Progenitor cell of endocrine pancreas (in vitro differentiated cells): ENCODE measurements around the gene ZNF207. TPM values are rescaled to one million over a fixed set of nuclear protein-coding genes. Genes with fewer than 3 reads are reported as not detected.

Experiments
- DNase-seq: peaks from one replicate; pipeline ENCODE4 v3.0.0; 2021; ENCODE audit warnings: low spot score; ENCODE audit not compliant: unreplicated experiment
- H3K27ac Mint-ChIP-seq: 2 replicates; pipeline ENCODE4 v1.8.0; 2021; ENCODE audit warnings: mild to moderate bottlenecking, moderate library complexity, mixed read lengths
- H3K27me3 Mint-ChIP-seq: 2 replicates; pipeline ENCODE4 v1.8.0; 2021; ENCODE audit warnings: mixed read lengths
- H3K36me3 Mint-ChIP-seq: 2 replicates; pipeline ENCODE4 v1.8.0; 2022; ENCODE audit warnings: mixed read lengths; ENCODE audit not compliant: insufficient read depth
- H3K4me1 Mint-ChIP-seq: 2 replicates; pipeline ENCODE4 v1.8.0; 2021; ENCODE audit warnings: low read depth, mixed read lengths
- H3K4me3 Mint-ChIP-seq: 2 replicates; pipeline ENCODE4 v1.8.0; 2021; ENCODE audit warnings: low read depth, mild to moderate bottlenecking, moderate library complexity, mixed read lengths
- H3K9me3 Mint-ChIP-seq: 2 replicates; pipeline ENCODE4 v1.8.0; 2021; ENCODE audit warnings: low read depth, mixed read lengths
- long read RNA-seq: library from polyadenylated mRNA; unstranded; transcript quantifications from one replicate; pipeline ENCODE4 v2.0.0, GENCODE V29; 2020
- total RNA-seq: library from RNA; stranded (reverse); gene quantifications from 2 replicates; pipeline ENCODE4 v1.2.1, GENCODE V29; 2021
- TF ChIP-seq, protein P1 (sequence below): fragments of 200-600 bp; sonication (generic); IDR thresholded peaks from one replicate; pipeline ENCODE4 v1.5.0; 2021; ENCODE audit warnings: antibody characterized with exemption, mild to moderate bottlenecking; ENCODE audit not compliant: unreplicated experiment

ZNF207 gene
- 226 and 240 TPM in 2 replicates for total RNA-seq
- long read RNA-seq, full-length matches to known transcripts: 588 of 674 reads
- long read RNA-seq, partial matches to known transcripts: 33 of 674 reads
- long read RNA-seq, other reads (novel, unspliced or antisense): 53 of 674 reads

DNA sequence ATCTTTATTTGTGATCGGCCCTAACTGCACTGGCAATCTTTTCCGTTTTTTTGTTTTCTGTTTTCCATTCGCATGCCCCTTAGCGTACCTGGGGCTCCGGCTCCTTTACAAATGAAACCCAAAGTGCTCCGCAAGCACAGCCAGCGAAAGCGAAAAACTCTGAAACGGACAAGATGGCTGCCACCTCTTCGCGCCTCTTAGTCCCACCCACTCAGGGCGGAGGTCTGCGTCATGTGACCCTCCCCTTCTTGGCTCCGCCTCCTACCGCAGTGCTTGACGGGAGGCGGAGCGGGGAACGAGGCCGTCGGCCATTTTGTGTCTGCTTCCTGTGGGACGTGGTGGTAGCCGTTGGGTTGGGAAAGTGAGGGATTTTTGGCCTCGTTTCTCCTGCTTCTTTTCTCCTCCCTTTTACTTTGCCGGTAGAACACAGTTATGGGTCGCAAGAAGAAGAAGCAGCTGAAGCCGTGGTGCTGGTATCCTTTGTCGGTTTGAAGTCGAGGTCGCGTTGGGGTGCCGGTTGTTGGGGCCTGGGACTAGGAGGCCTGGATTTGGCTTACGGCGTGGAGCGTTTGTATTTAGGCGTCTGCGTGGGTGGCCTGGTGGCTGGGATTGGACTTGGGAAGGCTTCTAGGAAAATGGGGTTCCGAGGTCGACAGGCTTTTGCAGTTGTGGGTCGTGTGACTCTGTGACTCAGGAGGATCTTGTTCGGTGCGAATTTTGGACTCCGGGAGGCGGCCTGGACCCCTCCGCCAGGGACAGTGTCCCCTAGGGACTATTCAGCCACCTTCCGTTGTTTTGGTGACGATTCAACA lies at the start of gene ZNF207:
Gene ZNF207, plus strand, starts transcription at position 304 of the 812 bp plus-strand sequence. Its CDS starts 129 bp downstream, at position 433.
- TF ChIP-seq, protein P1, sequence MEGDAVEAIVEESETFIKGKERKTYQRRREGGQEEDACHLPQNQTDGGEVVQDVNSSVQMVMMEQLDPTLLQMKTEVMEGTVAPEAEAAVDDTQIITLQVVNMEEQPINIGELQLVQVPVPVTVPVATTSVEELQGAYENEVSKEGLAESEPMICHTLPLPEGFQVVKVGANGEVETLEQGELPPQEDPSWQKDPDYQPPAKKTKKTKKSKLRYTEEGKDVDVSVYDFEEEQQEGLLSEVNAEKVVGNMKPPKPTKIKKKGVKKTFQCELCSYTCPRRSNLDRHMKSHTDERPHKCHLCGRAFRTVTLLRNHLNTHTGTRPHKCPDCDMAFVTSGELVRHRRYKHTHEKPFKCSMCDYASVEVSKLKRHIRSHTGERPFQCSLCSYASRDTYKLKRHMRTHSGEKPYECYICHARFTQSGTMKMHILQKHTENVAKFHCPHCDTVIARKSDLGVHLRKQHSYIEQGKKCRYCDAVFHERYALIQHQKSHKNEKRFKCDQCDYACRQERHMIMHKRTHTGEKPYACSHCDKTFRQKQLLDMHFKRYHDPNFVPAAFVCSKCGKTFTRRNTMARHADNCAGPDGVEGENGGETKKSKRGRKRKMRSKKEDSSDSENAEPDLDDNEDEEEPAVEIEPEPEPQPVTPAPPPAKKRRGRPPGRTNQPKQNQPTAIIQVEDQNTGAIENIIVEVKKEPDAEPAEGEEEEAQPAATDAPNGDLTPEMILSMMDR: peak; percentile 8
- peak; percentile 85 for DNase-seq
- Mint-ChIP-seq H3K27me3 (no peaks in the 10 kb centered on the region), H3K4me1 (peaks cover 21% of the 10 kb centered on the region), H3K4me3 (peak within 1 kb of the TSS; percentile 99), H3K36me3 (peaks cover 11% of the 10 kb centered on the region), H3K9me3 (no peaks in the 10 kb centered on the region), H3K27ac (peak within 1 kb of the TSS; percentile 100)

DNA sequence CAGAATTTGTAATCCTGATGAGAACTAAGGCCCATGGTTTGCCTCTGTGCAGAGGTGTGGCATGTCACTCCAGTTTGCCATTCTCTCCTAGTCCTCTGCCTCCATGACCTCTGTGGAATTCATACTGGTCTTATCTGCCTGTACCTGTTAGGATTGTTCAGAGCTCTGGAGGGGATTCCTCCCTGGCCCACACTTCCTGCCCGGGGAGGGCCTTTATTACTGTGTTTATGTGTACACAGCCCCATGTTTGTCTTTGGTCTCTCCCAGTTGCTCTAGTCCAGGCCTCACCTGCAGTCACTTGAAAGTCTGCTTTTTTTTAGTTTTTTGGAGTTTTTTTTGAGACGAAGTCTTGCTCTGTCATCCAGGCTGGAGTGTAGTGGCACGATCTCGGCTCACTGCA lies 47.9 kb upstream of the ZNF207 start:
- Mint-ChIP-seq H3K27ac (no peak overlapping the region), H3K4me3 (no peak overlapping the region), H3K27me3 (no peaks in the 10 kb centered on the region), H3K36me3 (no peaks in the 10 kb centered on the region), H3K4me1 (peaks cover 32% of the 10 kb centered on the region), H3K9me3 (no peaks in the 10 kb centered on the region)
- TF ChIP-seq, protein P1: no peak
- DNase-seq: no peak

DNA sequence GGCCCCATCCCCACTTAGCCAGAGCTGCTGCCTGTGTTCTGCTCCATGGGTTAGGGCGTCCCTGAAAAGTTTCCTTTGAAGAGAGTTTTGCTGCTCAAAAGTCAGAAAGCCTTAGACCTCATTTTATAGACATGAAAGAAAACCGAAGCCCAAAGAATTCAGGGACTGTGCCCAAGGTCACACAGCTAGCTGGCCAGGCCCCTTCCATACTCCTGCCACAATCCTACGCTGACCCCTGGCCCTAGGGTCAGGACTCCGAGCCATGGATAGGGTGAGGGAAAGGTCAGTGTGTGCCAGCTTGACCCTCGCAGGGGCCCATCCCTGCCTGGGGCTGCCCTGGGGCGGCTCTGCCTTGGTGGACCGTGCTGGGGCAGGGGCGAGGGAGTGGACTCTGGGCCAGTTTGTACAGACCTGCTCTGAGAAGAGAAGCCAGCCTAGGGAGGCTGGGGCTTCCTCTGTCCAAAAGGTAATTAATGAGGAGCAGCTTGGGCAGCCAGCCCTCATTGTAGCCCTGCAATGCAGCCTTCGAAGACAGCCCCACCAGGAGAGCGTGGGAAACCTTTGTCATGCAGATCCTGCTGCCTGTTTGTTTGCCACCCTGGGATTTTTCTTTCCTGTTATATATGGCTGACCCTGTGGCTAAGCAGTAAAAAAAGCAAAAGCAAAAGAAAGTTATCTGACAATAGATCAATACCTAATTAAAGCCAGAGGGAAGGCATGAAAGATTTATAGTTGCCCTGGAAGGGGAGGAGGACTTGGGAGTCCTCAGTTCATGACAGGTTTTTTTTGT lies 46.9 kb upstream of the ZNF207 start:
- H3K27me3 Mint-ChIP-seq: no peaks in the 10 kb centered on the region

DNA sequence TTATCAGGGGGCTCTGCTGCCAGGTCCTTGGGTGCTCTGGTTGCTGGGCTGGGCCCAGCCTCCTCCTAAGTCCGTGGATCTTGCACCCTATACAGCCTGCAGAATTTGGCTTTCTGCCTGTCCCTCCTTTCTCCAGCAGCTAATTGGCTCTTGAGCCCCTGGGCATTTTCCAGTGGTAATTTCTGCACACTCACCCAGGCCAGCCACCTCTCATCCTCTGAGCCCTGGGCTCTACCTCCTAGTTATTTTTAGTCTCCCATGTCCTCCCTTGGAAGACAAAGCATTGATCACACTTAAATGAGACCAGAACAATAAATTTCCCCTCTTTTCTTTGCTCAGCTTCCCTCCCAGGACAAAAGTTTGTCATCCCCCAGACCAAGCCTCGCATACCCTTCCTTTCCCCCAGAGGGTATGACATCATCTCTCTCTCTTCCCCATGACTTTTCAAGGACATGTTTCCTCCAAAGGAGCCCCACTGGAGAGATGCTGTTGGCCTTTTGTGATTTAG lies 46.1 kb upstream of the ZNF207 start:
- DNase-seq: no peak
- no peak overlapping the region for H3K4me3 Mint-ChIP-seq
- TF ChIP-seq, protein P1: no peak
- no peaks in the 10 kb centered on the region for H3K27me3 Mint-ChIP-seq
- no peak overlapping the region for H3K27ac Mint-ChIP-seq
- H3K9me3 Mint-ChIP-seq: no peaks in the 10 kb centered on the region
- H3K36me3 Mint-ChIP-seq: no peaks in the 10 kb centered on the region
- H3K4me1 Mint-ChIP-seq: peaks cover 35% of the 10 kb centered on the region

More for the DNA sequence above, 46.9 kb upstream of the ZNF207 start:
- Mint-ChIP-seq H3K27ac (peak overlapping the region; percentile 25), H3K36me3 (no peaks in the 10 kb centered on the region), H3K4me3 (no peak overlapping the region), H3K9me3 (no peaks in the 10 kb centered on the region), H3K4me1 (peaks cover 39% of the 10 kb centered on the region)
- DNase-seq: no peak
- TF ChIP-seq, protein P1: no peak

DNA sequence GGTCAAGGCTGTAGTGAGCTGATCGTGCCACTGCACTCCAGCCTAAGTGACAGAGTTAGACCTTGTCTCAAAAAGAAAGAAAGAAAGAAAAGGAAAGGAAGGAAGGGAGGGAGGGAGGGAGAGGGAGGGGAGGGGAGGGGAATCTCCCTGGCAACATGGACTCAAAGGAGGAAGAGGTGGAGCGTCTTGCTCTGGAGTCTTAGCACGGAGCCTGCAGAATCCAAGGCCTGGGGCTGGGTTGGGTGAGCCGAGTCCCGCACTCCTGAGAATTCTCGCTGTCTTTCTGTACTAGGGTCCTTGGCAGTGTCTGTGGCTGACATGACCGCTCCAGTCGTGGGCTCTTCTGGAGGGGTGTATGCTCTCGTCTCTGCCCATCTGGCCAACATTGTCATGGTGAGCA lies 44.9 kb upstream of the ZNF207 start:
- Mint-ChIP-seq H3K9me3 (no peaks in the 10 kb centered on the region), H3K4me3 (no peak overlapping the region), H3K27me3 (no peaks in the 10 kb centered on the region), H3K4me1 (peaks cover 26% of the 10 kb centered on the region), H3K36me3 (no peaks in the 10 kb centered on the region), H3K27ac (no peak overlapping the region)
- TF ChIP-seq, protein P1: no peak
- DNase-seq: no peak
